ENCODE measurements around the gene PGPEP1. TPM values are rescaled to one million over a fixed set of nuclear protein-coding genes. Genes with fewer than 3 reads are reported as not detected.

PGPEP1 gene
- polyA plus RNA-seq, 1 donor from 2014 or later: 5.9 TPM

DNA sequence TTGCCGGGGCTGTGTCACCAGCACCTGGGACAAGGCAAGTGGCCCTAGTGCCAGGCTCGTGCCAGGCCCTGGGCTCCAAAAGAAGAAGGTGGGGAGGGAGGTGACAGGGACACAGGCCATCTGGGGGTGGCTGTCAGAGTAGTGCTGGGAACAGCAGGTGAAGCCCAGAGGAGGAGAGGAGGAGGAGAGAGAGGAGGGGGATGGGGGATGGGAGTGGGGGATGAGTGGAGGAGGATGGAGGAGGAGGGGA, 36.3 kb upstream of the PGPEP1 start:
- no peaks in the 10 kb centered on the region for H3F3A ChIP-seq (ENCODE audit: insufficient read depth, low read length, poor library complexity, severe bottlenecking)
- TF ChIP-seq MXI1 (conservative IDR thresholded peaks at IDR 0.05; ENCODE audit: poor library complexity, severe bottlenecking) (no peak), RAD21 (conservative IDR thresholded peaks at IDR 0.05) (no peak), REST (IDR thresholded peaks at IDR 0.05; ENCODE audit: borderline replicate concordance) (no peak), SMC3 (conservative IDR thresholded peaks at IDR 0.05; ENCODE audit: poor library complexity) (no peak), POLR2AphosphoS5 (IDR thresholded peaks at IDR 0.05) (no peak), EP300 (conservative IDR thresholded peaks at IDR 0.05; ENCODE audit: poor library complexity, severe bottlenecking) (no peak), TAF1 (IDR thresholded peaks at IDR 0.05; ENCODE audit: low read depth) (no peak), EZH2 (IDR thresholded peaks at IDR 0.05; ENCODE audit: borderline replicate concordance, insufficient read depth, low read length, poor library complexity, severe bottlenecking) (no peak)
- TF ChIP-seq, protein P1, sequence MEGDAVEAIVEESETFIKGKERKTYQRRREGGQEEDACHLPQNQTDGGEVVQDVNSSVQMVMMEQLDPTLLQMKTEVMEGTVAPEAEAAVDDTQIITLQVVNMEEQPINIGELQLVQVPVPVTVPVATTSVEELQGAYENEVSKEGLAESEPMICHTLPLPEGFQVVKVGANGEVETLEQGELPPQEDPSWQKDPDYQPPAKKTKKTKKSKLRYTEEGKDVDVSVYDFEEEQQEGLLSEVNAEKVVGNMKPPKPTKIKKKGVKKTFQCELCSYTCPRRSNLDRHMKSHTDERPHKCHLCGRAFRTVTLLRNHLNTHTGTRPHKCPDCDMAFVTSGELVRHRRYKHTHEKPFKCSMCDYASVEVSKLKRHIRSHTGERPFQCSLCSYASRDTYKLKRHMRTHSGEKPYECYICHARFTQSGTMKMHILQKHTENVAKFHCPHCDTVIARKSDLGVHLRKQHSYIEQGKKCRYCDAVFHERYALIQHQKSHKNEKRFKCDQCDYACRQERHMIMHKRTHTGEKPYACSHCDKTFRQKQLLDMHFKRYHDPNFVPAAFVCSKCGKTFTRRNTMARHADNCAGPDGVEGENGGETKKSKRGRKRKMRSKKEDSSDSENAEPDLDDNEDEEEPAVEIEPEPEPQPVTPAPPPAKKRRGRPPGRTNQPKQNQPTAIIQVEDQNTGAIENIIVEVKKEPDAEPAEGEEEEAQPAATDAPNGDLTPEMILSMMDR (IDR thresholded peaks at IDR 0.05; ENCODE audit: poor library complexity, severe bottlenecking): no peak
- no peaks in the 10 kb centered on the region for H4K20me1 ChIP-seq (ENCODE audit: insufficient read depth)
- no peaks in the 10 kb centered on the region for H3K9me3 ChIP-seq (ENCODE audit: low read length)
- H3K4me2 ChIP-seq (ENCODE audit: low read length): no peak overlapping the region
- no peaks in the 10 kb centered on the region for H3K9me2 ChIP-seq (ENCODE audit: insufficient read depth, low read length)
- peak overlapping the region; percentile 65 for H2AFZ ChIP-seq (ENCODE audit: low read depth, low read length)
- peak overlapping the region; percentile 67 for H3K9ac ChIP-seq (ENCODE audit: low read length)
- H3K36me3 ChIP-seq (ENCODE audit: insufficient read depth, low read length): no peaks in the 10 kb centered on the region
- peak overlapping the region; percentile 49 for H3K4me3 ChIP-seq (ENCODE audit: low read length)
- H3K79me2 ChIP-seq (replicated peaks; ENCODE audit: insufficient read depth, low read length): no peaks in the 10 kb centered on the region
- H3K27ac ChIP-seq (ENCODE audit: low read length): peak overlapping the region; percentile 85
- no peaks in the 10 kb centered on the region for H3K27me3 ChIP-seq (ENCODE audit: insufficient read depth, low read depth, low read length)

GRCh38 chr19:18304458-18305310, 35.7 kb upstream of the PGPEP1 start:
- Histone ChIP-seq H3K27me3 (ENCODE audit: insufficient read depth, low read depth, low read length) (no peaks in the 10 kb centered on the region), H3K9ac (ENCODE audit: low read length) (peak overlapping the region; percentile 67), H4K20me1 (ENCODE audit: insufficient read depth) (no peaks in the 10 kb centered on the region), H2AFZ (ENCODE audit: low read depth, low read length) (peak overlapping the region; percentile 65), H3F3A (ENCODE audit: insufficient read depth, low read length, poor library complexity, severe bottlenecking) (no peaks in the 10 kb centered on the region), H3K79me2 (replicated peaks; ENCODE audit: insufficient read depth, low read length) (no peaks in the 10 kb centered on the region), H3K4me3 (ENCODE audit: low read length) (peak overlapping the region; percentile 49), H3K4me2 (ENCODE audit: low read length) (no peak overlapping the region), H3K27ac (ENCODE audit: low read length) (peak overlapping the region; percentile 85), H3K36me3 (ENCODE audit: insufficient read depth, low read length) (no peaks in the 10 kb centered on the region), H3K9me2 (ENCODE audit: insufficient read depth, low read length) (no peaks in the 10 kb centered on the region), H3K9me3 (ENCODE audit: low read length) (no peaks in the 10 kb centered on the region)
- TF ChIP-seq TAF1 (IDR thresholded peaks at IDR 0.05; ENCODE audit: low read depth) (no peak), POLR2AphosphoS5 (IDR thresholded peaks at IDR 0.05) (peak; percentile 42), RAD21 (conservative IDR thresholded peaks at IDR 0.05) (no peak), EP300 (conservative IDR thresholded peaks at IDR 0.05; ENCODE audit: poor library complexity, severe bottlenecking) (peak; percentile 24)

Data from neural cell (in vitro differentiated cells).